Measurements from ENCODE around the gene TRABD2A.

Gene TRABD2A

GRCh38 chr2:84792856-84793522, 87.9 kb downstream of the TRABD2A start:
- H3K4me3 ChIP-seq (ENCODE audit: low read depth, low read length), result no peak overlapping the region
- TF ChIP-seq CTCF (conservative IDR thresholded peaks at IDR 0.05; ENCODE audit: low read depth, low read length), result no peak
- DNase-seq (ENCODE audit: low read depth), result no peak

- no peak for DNase-seq (ENCODE audit: low read depth)
- no peak for TF ChIP-seq CTCF (conservative IDR thresholded peaks at IDR 0.05; ENCODE audit: low read depth, low read length)
- no peak overlapping the region for H3K4me3 ChIP-seq (ENCODE audit: low read depth, low read length)
Measured at GRCh38 chr2:84788498-84788897, 92.4 kb downstream of the TRABD2A start.

GRCh38 chr2:84788027-84788426, 92.9 kb downstream of the TRABD2A start:
- H3K4me3 ChIP-seq (ENCODE audit: low read depth, low read length), result no peak overlapping the region
- TF ChIP-seq CTCF (conservative IDR thresholded peaks at IDR 0.05; ENCODE audit: low read depth, low read length), result no peak
- no peak for DNase-seq (ENCODE audit: low read depth)

- no peak for TF ChIP-seq CTCF (conservative IDR thresholded peaks at IDR 0.05; ENCODE audit: low read depth, low read length)
- DNase-seq (ENCODE audit: low read depth), result no peak
Measured at GRCh38 chr2:84786601-84787000, 94.3 kb downstream of the TRABD2A start.

GRCh38 chr2:84785950-84786349, 94.9 kb downstream of the TRABD2A start:
- no peak for TF ChIP-seq CTCF (conservative IDR thresholded peaks at IDR 0.05; ENCODE audit: low read depth, low read length)
- no peak for DNase-seq (ENCODE audit: low read depth)
- H3K4me3 ChIP-seq (ENCODE audit: low read depth, low read length), result no peak overlapping the region

More at GRCh38 chr2:84786601-84787000, 94.3 kb downstream of the TRABD2A start:
- H3K4me3 ChIP-seq (ENCODE audit: low read depth, low read length), result no peak overlapping the region

- no peak for TF ChIP-seq CTCF (conservative IDR thresholded peaks at IDR 0.05; ENCODE audit: low read depth, low read length)
- no peak for DNase-seq (ENCODE audit: low read depth)
- H3K4me3 ChIP-seq (ENCODE audit: low read depth, low read length), result no peak overlapping the region
Measured at GRCh38 chr2:84782717-84783442, 98.0 kb downstream of the TRABD2A start.

All from choroid plexus epithelial cell (primary cell).